Gastroesophageal sphincter (tissue), 3 donors: Measurements from ENCODE around the gene PTPN3.

ENCODE experiments used
- CTCF ChIP-seq, 4 experiments: fragments of 200-600 bp in 2 of 4; fragments of 450-650 bp in 2 of 4; sonication (generic) in 1 of 4; IDR thresholded peaks; one replicate each; pipeline ENCODE4 v1.5.1; 2017 to 2019; ENCODE audit warnings: antibody characterized with exemption in 4 of 4, mild to moderate bottlenecking in 2 of 4, moderate library complexity in 2 of 4
- EP300 ChIP-seq: sonication (generic); formaldehyde crosslinking; IDR thresholded peaks from one replicate; pipeline ENCODE4 v1.6.1; 2017; ENCODE audit warnings: antibody characterized with exemption, mild to moderate bottlenecking
- POLR2AphosphoS5 ChIP-seq: sonication (generic); formaldehyde crosslinking; IDR thresholded peaks from one replicate; pipeline ENCODE4 v1.6.1; 2017; ENCODE audit warnings: antibody characterized with exemption

DNA sequence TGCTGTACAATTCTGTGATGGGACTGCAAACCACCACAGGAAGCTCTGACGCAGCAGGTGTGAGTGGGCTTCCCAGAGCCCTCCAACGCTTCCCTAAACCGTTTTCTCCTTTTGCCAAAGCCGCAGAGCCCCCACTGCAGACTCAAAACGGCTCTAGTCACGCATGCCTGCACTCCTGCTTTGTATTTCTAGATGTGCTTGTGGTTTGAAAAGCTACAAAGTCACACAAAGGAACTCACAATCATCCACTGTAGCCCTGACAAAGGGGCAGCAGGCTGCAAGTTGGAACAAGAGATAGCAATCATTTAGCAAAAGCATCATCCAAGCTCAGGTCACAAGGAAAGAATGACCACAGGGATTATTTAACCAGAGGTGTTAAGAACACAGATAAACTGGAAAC, 79.3 kb downstream of the PTPN3 start:
- no peak for TF ChIP-seq EP300
- TF ChIP-seq POLR2AphosphoS5, result no peak
- TF ChIP-seq CTCF (IDR thresholded peaks at IDR 0.05), result no peak
